ENCODE measurements around the gene CX3CL1. TPM values are rescaled to one million over a fixed set of nuclear protein-coding genes. Genes with fewer than 3 reads are reported as not detected.
"Not testable (repeated sequence)": the region's sequence is repeated elsewhere in the genome, so short reads cannot be mapped to it uniquely, and the experiment has no call there.

The CX3CL1 gene
- total and polyA plus RNA-seq, 7 donors, result 3.3 to 13.5 (median 6.2) TPM

GRCh38 chr16:57394444-57394843, 22.2 kb downstream of the CX3CL1 start:
- ATAC-seq (no peak), DNase-seq (peak in 1 of 2 donors; percentile 53)
- Histone ChIP-seq H3K4me1 (no peaks in the 10 kb centered on the region), H3K4me3 (no peak overlapping the region), H3K9me3 (no peaks in the 10 kb centered on the region), H3K27me3 (ENCODE audit: insufficient read depth in 3 of 3, low read length in 2 of 3) (no peaks in the 10 kb centered on the region), H3K27ac (no peak overlapping the region), H3K36me3 (ENCODE audit: insufficient read depth in 1 of 2, low read depth in 1 of 2) (no peaks in the 10 kb centered on the region)
- TF ChIP-seq, protein P1, sequence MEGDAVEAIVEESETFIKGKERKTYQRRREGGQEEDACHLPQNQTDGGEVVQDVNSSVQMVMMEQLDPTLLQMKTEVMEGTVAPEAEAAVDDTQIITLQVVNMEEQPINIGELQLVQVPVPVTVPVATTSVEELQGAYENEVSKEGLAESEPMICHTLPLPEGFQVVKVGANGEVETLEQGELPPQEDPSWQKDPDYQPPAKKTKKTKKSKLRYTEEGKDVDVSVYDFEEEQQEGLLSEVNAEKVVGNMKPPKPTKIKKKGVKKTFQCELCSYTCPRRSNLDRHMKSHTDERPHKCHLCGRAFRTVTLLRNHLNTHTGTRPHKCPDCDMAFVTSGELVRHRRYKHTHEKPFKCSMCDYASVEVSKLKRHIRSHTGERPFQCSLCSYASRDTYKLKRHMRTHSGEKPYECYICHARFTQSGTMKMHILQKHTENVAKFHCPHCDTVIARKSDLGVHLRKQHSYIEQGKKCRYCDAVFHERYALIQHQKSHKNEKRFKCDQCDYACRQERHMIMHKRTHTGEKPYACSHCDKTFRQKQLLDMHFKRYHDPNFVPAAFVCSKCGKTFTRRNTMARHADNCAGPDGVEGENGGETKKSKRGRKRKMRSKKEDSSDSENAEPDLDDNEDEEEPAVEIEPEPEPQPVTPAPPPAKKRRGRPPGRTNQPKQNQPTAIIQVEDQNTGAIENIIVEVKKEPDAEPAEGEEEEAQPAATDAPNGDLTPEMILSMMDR (IDR thresholded peaks at IDR 0.05), result no peak
- intact Hi-C loops (cut with DNase I), result no loop called here
- 50 to 58% (median 53%) methylated on average over 7 of the region's 7 CpGs for WGBS, 3 donors

GRCh38 chr16:57395026-57395425, 22.7 kb downstream of the CX3CL1 start:
- intact Hi-C loops (cut with DNase I), result no loop called here
- Histone ChIP-seq H3K9me3 (no peaks in the 10 kb centered on the region), H3K27me3 (ENCODE audit: insufficient read depth in 3 of 3, low read length in 2 of 3) (no peaks in the 10 kb centered on the region), H3K4me1 (no peaks in the 10 kb centered on the region), H3K4me3 (no peak overlapping the region), H3K36me3 (ENCODE audit: insufficient read depth in 1 of 2, low read depth in 1 of 2) (no peaks in the 10 kb centered on the region), H3K27ac (no peak overlapping the region)
- TF ChIP-seq, protein P1 (IDR thresholded peaks at IDR 0.05), result no peak
- DNase-seq (no peak), ATAC-seq (no peak)
- WGBS, 3 donors, result 88 to 92% (median 91%) methylated on average over 5 of the region's 5 CpGs

DNA sequence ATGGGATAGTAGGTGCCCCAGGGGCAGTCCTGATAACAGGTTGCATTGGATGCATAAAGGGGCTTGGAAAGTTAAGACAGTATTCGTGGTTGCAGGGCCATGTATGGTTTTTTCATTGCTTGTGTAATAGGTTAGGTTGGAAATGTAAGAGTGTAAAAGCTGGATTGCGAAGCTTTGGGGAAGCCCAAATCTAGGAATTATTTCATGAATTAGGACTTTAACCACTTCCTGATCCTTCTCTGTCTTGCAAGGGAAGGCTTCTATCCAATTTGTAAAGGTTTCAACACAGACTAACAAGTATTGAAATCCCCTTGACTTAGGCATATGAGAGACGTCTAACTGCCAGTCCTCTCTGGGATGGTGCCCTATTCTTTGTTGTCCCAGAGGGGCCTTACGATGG, 24.5 kb downstream of the CX3CL1 start:
- 50 to 64% (median 57%) methylated on average over 4 of the region's 4 CpGs for WGBS, 3 donors
- no peaks in the 10 kb centered on the region for H3K27me3 ChIP-seq (ENCODE audit: insufficient read depth in 3 of 3, low read length in 2 of 3)
- H3K27ac ChIP-seq, result no peak overlapping the region
- ATAC-seq, result no peak
- H3K36me3 ChIP-seq (ENCODE audit: insufficient read depth in 1 of 2, low read depth in 1 of 2), result no peaks in the 10 kb centered on the region
- TF ChIP-seq, protein P1 (IDR thresholded peaks at IDR 0.05), result no peak
- intact Hi-C loops (cut with DNase I), result no loop called here
- H3K4me3 ChIP-seq, result no peak overlapping the region
- no peaks in the 10 kb centered on the region for H3K4me1 ChIP-seq
- no peak for DNase-seq
- H3K9me3 ChIP-seq, result no peaks in the 10 kb centered on the region

DNA sequence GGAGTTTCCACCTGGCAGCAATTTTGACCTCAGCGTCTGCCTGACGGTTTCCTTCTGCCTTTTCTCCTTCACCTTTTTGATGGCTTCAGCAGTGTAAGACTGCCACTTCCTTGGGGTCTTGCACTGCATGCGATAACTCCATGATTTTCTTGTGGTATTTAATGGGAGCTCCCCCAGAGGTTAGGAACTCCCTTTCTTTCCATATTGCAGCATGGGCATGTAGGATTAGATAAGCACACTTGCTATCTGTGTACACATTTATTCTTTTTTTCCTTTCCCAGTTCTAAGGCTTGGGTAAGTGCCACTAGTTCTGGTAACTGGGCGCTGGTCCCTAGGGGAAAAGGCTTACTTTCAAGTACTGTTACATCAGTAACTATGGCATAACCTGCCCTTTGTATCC, 25.2 kb downstream of the CX3CL1 start:
- H3K36me3 ChIP-seq (ENCODE audit: insufficient read depth in 1 of 2, low read depth in 1 of 2); H3K27me3 ChIP-seq (ENCODE audit: insufficient read depth in 3 of 3, low read length in 2 of 3); H3K4me3 ChIP-seq; H3K4me1 ChIP-seq; ATAC-seq; H3K9me3 ChIP-seq; H3K27ac ChIP-seq; intact Hi-C loops (cut with DNase I): not testable (repeated sequence)
- DNase-seq, result peak in 1 of 2 donors; percentile 15
- WGBS, 3 donors, result 76 to 86% (median 82%) methylated on average over 4 of the region's 4 CpGs

GRCh38 chr16:57401943-57402640, 29.8 kb downstream of the CX3CL1 start:
- ATAC-seq (no peak), DNase-seq (peak in 1 of 2 donors; percentile 34)
- no peaks in the 10 kb centered on the region for H3K36me3 ChIP-seq (ENCODE audit: insufficient read depth in 1 of 2, low read depth in 1 of 2)
- H3K27ac ChIP-seq, result no peak overlapping the region
- intact Hi-C loops (cut with DNase I), result no loop called here
- no peak overlapping the region for H3K4me3 ChIP-seq
- TF ChIP-seq, protein P1 (IDR thresholded peaks at IDR 0.05), result no peak
- H3K9me3 ChIP-seq, result no peaks in the 10 kb centered on the region
- 43 to 48% (median 47%) methylated on average over 7 of the region's 7 CpGs for WGBS, 3 donors
- no peaks in the 10 kb centered on the region for H3K4me1 ChIP-seq
- H3K27me3 ChIP-seq (ENCODE audit: insufficient read depth in 3 of 3, low read length in 2 of 3), result no peaks in the 10 kb centered on the region

Data from psoas muscle (tissue), 8 donors.